HEK293T (cell line): Measurements from ENCODE around the gene CASZ1.

Experiments
- CTCF ChIA-PET: fragments of 350-600 bp; formaldehyde crosslinking; extraction: SDS; loops from one replicate; lab custom pipeline; 2021; ENCODE audit warnings: antibody characterized with exemption, inconsistent platforms; lab: Yijun Ruan, JAX
- POLR2A ChIA-PET: fragments of 350-600 bp; formaldehyde crosslinking; extraction: SDS; loops from one replicate; lab custom pipeline; 2020; ENCODE audit warnings: antibody characterized with exemption, inconsistent platforms; lab: Yijun Ruan, JAX
- DNase-seq: peaks from one replicate; pipeline ENCODE4 v3.0.0; 2012; ENCODE audit warnings: mixed read lengths; ENCODE audit errors: extremely low spot score
- ARNT ChIP-seq: fragments of 450-650 bp; IDR thresholded peaks from 2 replicates; pipeline ENCODE4 v1.6.1; 2017; ENCODE audit warnings: mild to moderate bottlenecking
- BHLHE40 ChIP-seq: fragments of 450-650 bp; IDR thresholded peaks from 2 replicates; pipeline ENCODE4 v1.6.1; 2016; ENCODE audit warnings: mild to moderate bottlenecking, moderate library complexity, borderline replicate concordance
- CTBP1 ChIP-seq: fragments of 450-650 bp; IDR thresholded peaks from 2 replicates; pipeline ENCODE4 v1.6.1; 2016; ENCODE audit warnings: borderline replicate concordance
- ELF4 ChIP-seq: fragments of 450-650 bp; IDR thresholded peaks from 2 replicates; pipeline ENCODE4 v1.6.1; 2017; ENCODE audit warnings: antibody characterized with exemption
- FOXA1 ChIP-seq: fragments of 450-650 bp; IDR thresholded peaks from 2 replicates; pipeline ENCODE4 v1.6.1; 2016; ENCODE audit warnings: mild to moderate bottlenecking
- FOXK2 ChIP-seq: fragments of 450-650 bp; IDR thresholded peaks from 2 replicates; pipeline ENCODE4 v1.6.1; 2016; ENCODE audit warnings: mild to moderate bottlenecking
- FOXM1 ChIP-seq: fragments of 450-650 bp; IDR thresholded peaks from 2 replicates; pipeline ENCODE4 v1.6.1; 2017; ENCODE audit warnings: mild to moderate bottlenecking, borderline replicate concordance
- HDGF ChIP-seq: fragments of 450-650 bp; IDR thresholded peaks from 2 replicates; pipeline ENCODE4 v1.6.1; 2017; ENCODE audit warnings: antibody characterized with exemption, borderline replicate concordance
- L3MBTL2 ChIP-seq: fragments of 450-650 bp; conservative IDR thresholded peaks from 2 replicates; pipeline ENCODE4 v1.6.1; 2016; ENCODE audit warnings: mild to moderate bottlenecking
- LEF1 ChIP-seq: fragments of 450-650 bp; IDR thresholded peaks from 2 replicates; pipeline ENCODE4 v1.6.1; 2017; ENCODE audit warnings: mild to moderate bottlenecking, borderline replicate concordance
- NFRKB ChIP-seq: fragments of 450-650 bp; IDR thresholded peaks from 2 replicates; pipeline ENCODE4 v1.6.1; 2016; ENCODE audit warnings: mild to moderate bottlenecking, moderate library complexity
- PKNOX1 ChIP-seq: fragments of 450-650 bp; IDR thresholded peaks from 2 replicates; pipeline ENCODE4 v1.6.1; 2016
- SP1 ChIP-seq: fragments of 450-650 bp; IDR thresholded peaks from 2 replicates; pipeline ENCODE4 v1.6.1; 2017
- SUZ12 ChIP-seq: fragments of 450-650 bp; IDR thresholded peaks from 2 replicates; pipeline ENCODE4 v1.6.1; 2016; ENCODE audit warnings: mild to moderate bottlenecking
- TARDBP ChIP-seq: fragments of 450-650 bp; IDR thresholded peaks from 2 replicates; pipeline ENCODE4 v1.6.1; 2016
- ZNF384 ChIP-seq: fragments of 450-650 bp; IDR thresholded peaks from 2 replicates; pipeline ENCODE4 v1.6.1; 2016

Gene CASZ1

GRCh38 chr1:10724948-10725847 lies 71.2 kb downstream of the CASZ1 start:
- TF ChIP-seq PKNOX1 (no peak), LEF1 (no peak), SUZ12 (no peak), NFRKB (no peak), BHLHE40 (no peak), L3MBTL2 (no peak), TARDBP (no peak), FOXA1 (no peak), HDGF (no peak), ZNF384 (no peak), SP1 (no peak), FOXK2 (no peak), ARNT (no peak), FOXM1 (no peak), CTBP1 (no peak), ELF4 (no peak)
- ChIA-PET CTCF (interaction anchor here (1.0 kb wide), 1 partner anchor 27 kb away, joined by 4 read pairs; no protein-coding TSS in a partner anchor), POLR2A (no interaction called here)
- DNase-seq, result no peak

DNA sequence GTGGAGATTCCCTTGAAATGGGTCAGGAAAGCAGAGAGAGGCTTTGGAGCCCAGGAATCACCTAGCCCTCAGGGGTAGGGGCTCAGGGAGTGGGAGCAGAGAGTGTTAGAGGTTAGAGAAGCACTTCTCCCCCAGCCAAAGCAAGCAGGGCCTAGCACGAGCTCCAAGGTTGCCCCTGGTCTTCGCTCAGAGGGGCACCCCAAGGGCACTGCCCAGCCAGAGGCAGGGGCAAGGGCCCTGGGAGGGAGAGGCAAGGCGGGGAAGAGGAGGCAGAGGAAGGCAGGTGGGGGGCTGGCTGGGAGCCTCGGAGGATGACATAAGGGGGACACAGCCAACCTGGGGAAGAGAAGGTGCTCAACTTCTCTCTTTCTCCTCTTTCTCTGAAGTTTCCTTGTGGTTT lies 71.9 kb downstream of the CASZ1 start:
- TF ChIP-seq ZNF384 (no peak), SUZ12 (no peak), CTBP1 (no peak), SP1 (no peak), BHLHE40 (no peak), LEF1 (no peak), ELF4 (no peak), TARDBP (no peak), FOXK2 (no peak), FOXM1 (no peak), PKNOX1 (no peak), HDGF (no peak), FOXA1 (no peak), NFRKB (no peak), ARNT (no peak), L3MBTL2 (no peak)
- ChIA-PET CTCF (interaction anchor here (1.0 kb wide), 1 partner anchor 26 kb away, joined by 4 read pairs; no protein-coding TSS in a partner anchor), POLR2A (no interaction called here)
- no peak for DNase-seq

GRCh38 chr1:10724052-10724494 lies 72.4 kb downstream of the CASZ1 start:
- CTCF ChIA-PET, result interaction anchor here (1.0 kb wide), 1 partner anchor 26 kb away, joined by 4 read pairs; no protein-coding TSS in a partner anchor
- no peak for DNase-seq
- POLR2A ChIA-PET, result interaction anchor here (1.1 kb wide), 1 partner anchor 9 kb away, joined by 3 read pairs; no protein-coding TSS in a partner anchor
- TF ChIP-seq ARNT (no peak), SP1 (no peak), FOXA1 (no peak), NFRKB (no peak), FOXM1 (no peak), PKNOX1 (no peak), CTBP1 (no peak)

DNA sequence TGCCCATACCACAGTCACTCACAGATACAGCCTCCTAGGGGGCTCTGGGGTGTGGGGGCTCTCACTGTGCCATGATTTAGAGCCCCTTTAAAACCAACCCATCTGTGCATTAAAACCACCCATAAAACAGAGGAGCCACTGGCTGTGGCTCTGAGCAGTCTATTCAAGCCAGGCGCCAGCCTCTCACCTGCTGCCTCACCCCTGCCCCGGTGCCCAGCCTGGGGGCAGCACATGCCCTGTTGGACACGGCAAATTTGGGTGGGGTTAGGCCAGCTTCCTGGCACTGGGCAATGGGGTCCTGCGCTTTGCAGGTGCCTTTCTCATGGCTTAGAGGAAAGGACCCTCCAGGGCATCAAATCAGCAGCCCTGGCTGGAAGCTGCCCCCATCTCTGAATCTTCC lies 73.1 kb downstream of the CASZ1 start:
- no peak for TF ChIP-seq NFRKB
- TF ChIP-seq HDGF, result no peak
- TF ChIP-seq SP1, result no peak
- no peak for TF ChIP-seq FOXA1
- TF ChIP-seq FOXM1, result no peak
- no peak for TF ChIP-seq FOXK2
- TF ChIP-seq LEF1, result no peak
- TF ChIP-seq SUZ12, result no peak
- no peak for TF ChIP-seq CTBP1
- TF ChIP-seq ZNF384, result no peak
- TF ChIP-seq ARNT, result no peak
- no peak for TF ChIP-seq ELF4
- no peak for TF ChIP-seq TARDBP
- TF ChIP-seq BHLHE40, result no peak
- no peak for TF ChIP-seq L3MBTL2
- POLR2A ChIA-PET, result interaction anchor here (1.1 kb wide), 1 partner anchor 10 kb away, joined by 3 read pairs; no protein-coding TSS in a partner anchor
- CTCF ChIA-PET, result no interaction called here
- DNase-seq, result no peak

DNA sequence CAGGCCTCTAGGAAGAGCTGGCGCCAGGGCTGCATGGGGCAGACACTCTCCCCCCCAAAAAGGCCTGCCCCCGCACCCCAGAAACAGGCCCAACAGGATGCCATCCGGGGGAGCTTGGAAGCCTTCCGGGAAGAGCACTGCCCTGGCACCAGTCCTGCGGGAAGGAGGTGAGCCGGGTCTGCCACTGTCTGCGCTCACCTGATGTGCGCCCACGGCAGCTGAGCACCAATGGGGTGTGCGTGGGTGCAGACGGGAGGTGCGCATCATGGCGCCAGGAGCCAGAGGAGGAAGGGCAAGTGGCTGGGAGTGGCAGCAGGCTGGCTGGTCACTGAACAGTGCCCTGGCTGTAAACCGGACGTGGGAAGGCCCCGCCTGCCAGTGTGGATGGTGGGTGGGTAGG lies 73.6 kb downstream of the CASZ1 start:
- no peak for DNase-seq
- ChIA-PET POLR2A (interaction anchor here (1.1 kb wide), 1 partner anchor 11 kb away, joined by 3 read pairs; no protein-coding TSS in a partner anchor), CTCF (no interaction called here)
- TF ChIP-seq BHLHE40, result no peak
- no peak for TF ChIP-seq ELF4
- no peak for TF ChIP-seq CTBP1
- no peak for TF ChIP-seq L3MBTL2
- TF ChIP-seq FOXM1, result no peak
